HEK293 (cell line): ENCODE measurements around the gene METRNL.

ENCODE experiments used
- CTCF ChIA-PET: fragments of 350-600 bp; formaldehyde crosslinking; extraction: SDS; loops from one replicate; lab custom pipeline; 2021; ENCODE audit warnings: antibody characterized with exemption; lab: Yijun Ruan, JAX
- POLR2A ChIA-PET: fragments of 300-600 bp; formaldehyde crosslinking; extraction: SDS; loops from one replicate; lab custom pipeline; 2020; ENCODE audit warnings: antibody characterized with exemption, inconsistent platforms; lab: Yijun Ruan, JAX
- H3K27ac ChIP-seq: fragments of 200-500 bp; sonication (Bioruptor generic); 2 replicates; pipeline ENCODE4 v1.5.1; 2014; ENCODE audit warnings: low read depth, low read length, control low read depth, inconsistent platforms; ENCODE audit errors: extremely low read depth
- H3K36me3 ChIP-seq, 2 experiments: fragments of 200-500 bp in 1 of 2; sonication (Bioruptor generic) in 1 of 2; 1 replicate in 1 of 2; 2 replicates in 1 of 2; pipeline ENCODE4 v1.5.1; 2014 to 2017; ENCODE audit warnings: inconsistent platforms in 2 of 2, low read length in 2 of 2; ENCODE audit not compliant: control insufficient read depth in 2 of 2, insufficient read depth in 1 of 2
- H3K4me1 ChIP-seq: fragments of 200-500 bp; sonication (Bioruptor generic); 2 replicates; pipeline ENCODE4 v1.5.1; 2014; ENCODE audit warnings: mild to moderate bottlenecking, low read length, inconsistent platforms; ENCODE audit not compliant: control insufficient read depth, insufficient read depth
- H3K4me3 ChIP-seq: 2 replicates; pipeline ENCODE4 v1.5.1; 2011; ENCODE audit warnings: low read depth, mild to moderate bottlenecking, control low read depth, low read length, moderate library complexity
- H3K9me3 ChIP-seq: fragments of 200-500 bp; sonication (Bioruptor generic); 2 replicates; pipeline ENCODE4 v1.5.1; 2014; ENCODE audit warnings: low read depth, low read length, inconsistent platforms; ENCODE audit not compliant: control insufficient read depth, insufficient read depth
- AEBP2 ChIP-seq: fragments of 450-650 bp; formaldehyde crosslinking; IDR thresholded peaks from 2 replicates; pipeline ENCODE4 v1.5.1; 2016; ENCODE audit warnings: missing biosample characterization, missing genetic modification characterization, borderline replicate concordance
- GLI4 ChIP-seq: fragments of 450-650 bp; formaldehyde crosslinking; IDR thresholded peaks from 2 replicates; pipeline ENCODE4 v1.5.1; 2016; ENCODE audit warnings: missing biosample characterization, missing genetic modification characterization
- KLF1 ChIP-seq: fragments of 450-650 bp; formaldehyde crosslinking; IDR thresholded peaks from 2 replicates; pipeline ENCODE4 v1.5.1; 2016; ENCODE audit warnings: missing biosample characterization, missing genetic modification characterization
- KLF17 ChIP-seq: fragments of 450-650 bp; formaldehyde crosslinking; IDR thresholded peaks from 2 replicates; pipeline ENCODE4 v1.5.1; 2016; ENCODE audit warnings: missing biosample characterization, missing genetic modification characterization
- REPIN1 ChIP-seq: fragments of 450-650 bp; formaldehyde crosslinking; IDR thresholded peaks from 2 replicates; pipeline ENCODE4 v1.5.1; 2017; ENCODE audit warnings: missing biosample characterization, missing genetic modification characterization, low read depth
- REST ChIP-seq: fragments of 450-650 bp; formaldehyde crosslinking; IDR thresholded peaks from 2 replicates; pipeline ENCODE4 v1.5.1; 2016; ENCODE audit warnings: missing biosample characterization, missing genetic modification characterization
- ZFHX2 ChIP-seq: fragments of 450-650 bp; formaldehyde crosslinking; conservative IDR thresholded peaks from 2 replicates; pipeline ENCODE4 v1.5.1; 2016; ENCODE audit warnings: missing biosample characterization, missing genetic modification characterization
- ZFP41 ChIP-seq: fragments of 450-650 bp; formaldehyde crosslinking; IDR thresholded peaks from 2 replicates; pipeline ENCODE4 v1.5.1; 2016; ENCODE audit warnings: missing biosample characterization, missing genetic modification characterization, borderline replicate concordance
- ZIC2 ChIP-seq: fragments of 450-650 bp; formaldehyde crosslinking; IDR thresholded peaks from 2 replicates; pipeline ENCODE4 v1.5.1; 2016; ENCODE audit warnings: missing biosample characterization, missing genetic modification characterization
- ZNF24 ChIP-seq: fragments of 450-650 bp; formaldehyde crosslinking; IDR thresholded peaks from 2 replicates; pipeline ENCODE4 v1.5.1; 2016; ENCODE audit warnings: missing biosample characterization, missing genetic modification characterization
- ZNF26 ChIP-seq: fragments of 450-650 bp; formaldehyde crosslinking; IDR thresholded peaks from 2 replicates; pipeline ENCODE4 v1.5.1; 2016; ENCODE audit warnings: missing biosample characterization, missing genetic modification characterization
- ZNF350 ChIP-seq: fragments of 450-650 bp; formaldehyde crosslinking; IDR thresholded peaks from 2 replicates; pipeline ENCODE4 v1.5.0; 2017; ENCODE audit warnings: missing biosample characterization, mild to moderate bottlenecking, missing genetic modification characterization
- ZNF473 ChIP-seq: fragments of 450-650 bp; formaldehyde crosslinking; IDR thresholded peaks from 2 replicates; pipeline ENCODE4 v1.5.1; 2017; ENCODE audit warnings: missing biosample characterization, missing genetic modification characterization
- ZNF513 ChIP-seq: fragments of 450-650 bp; IDR thresholded peaks from 2 replicates; pipeline ENCODE4 v1.5.1; 2018; ENCODE audit warnings: missing biosample characterization, missing genetic modification characterization
- ZNF555 ChIP-seq: fragments of 450-650 bp; formaldehyde crosslinking; conservative IDR thresholded peaks from 2 replicates; pipeline ENCODE4 v1.5.1; 2017; ENCODE audit warnings: missing biosample characterization, mild to moderate bottlenecking, missing genetic modification characterization, inconsistent platforms
- ZNF596 ChIP-seq: fragments of 450-650 bp; IDR thresholded peaks from 2 replicates; pipeline ENCODE4 v1.5.0; 2018; ENCODE audit warnings: missing biosample characterization, mild to moderate bottlenecking, missing genetic modification characterization, moderate library complexity
- ZNF664 ChIP-seq: fragments of 450-650 bp; formaldehyde crosslinking; IDR thresholded peaks from 2 replicates; pipeline ENCODE4 v1.5.1; 2016; ENCODE audit warnings: missing biosample characterization, missing genetic modification characterization
- ZNF776 ChIP-seq: fragments of 450-650 bp; formaldehyde crosslinking; IDR thresholded peaks from 2 replicates; pipeline ENCODE4 v1.5.0; 2017; ENCODE audit warnings: missing biosample characterization, missing genetic modification characterization, borderline replicate concordance
- ZNF830 ChIP-seq: fragments of 450-650 bp; IDR thresholded peaks from 2 replicates; pipeline ENCODE4 v1.5.0; 2018; ENCODE audit warnings: missing biosample characterization, missing genetic modification characterization, low read depth, mild to moderate bottlenecking, moderate library complexity
- ZSCAN23 ChIP-seq: fragments of 450-650 bp; formaldehyde crosslinking; IDR thresholded peaks from 2 replicates; pipeline ENCODE4 v1.5.1; 2016; ENCODE audit warnings: missing biosample characterization, missing genetic modification characterization

METRNL gene

GRCh38 chr17:83115202-83115651 is 35.8 kb downstream of the METRNL start:
- peaks cover 6% of the 10 kb centered on the region for H3K4me1 ChIP-seq
- H3K27ac ChIP-seq, result no peak overlapping the region
- no peak for TF ChIP-seq REPIN1
- TF ChIP-seq ZNF24 (tag by site-specific recombination), result no peak
- no peak for TF ChIP-seq ZNF664 (tag by site-specific recombination)
- no peak for TF ChIP-seq ZNF555 (tag by site-specific recombination)
- TF ChIP-seq AEBP2 (tag by site-specific recombination), result no peak
- no peak for TF ChIP-seq KLF1 (tag by site-specific recombination)
- TF ChIP-seq ZIC2 (tag by site-specific recombination), result no peak
- TF ChIP-seq KLF17 (tag by site-specific recombination), result no peak
- no peak for TF ChIP-seq ZNF776
- TF ChIP-seq ZFHX2 (tag by site-specific recombination), result no peak
- TF ChIP-seq REST (tag by site-specific recombination), result no peak
- no peak for TF ChIP-seq ZNF26
- no peak for TF ChIP-seq ZSCAN23 (tag by site-specific recombination)
- no peak for TF ChIP-seq ZNF830 (tag by site-specific recombination)
- TF ChIP-seq ZFP41 (tag by site-specific recombination), result no peak
- no peak for TF ChIP-seq GLI4
- TF ChIP-seq ZNF513, result no peak
- no peak for TF ChIP-seq ZNF350
- TF ChIP-seq ZNF596, result no peak
- TF ChIP-seq ZNF473 (tag by site-specific recombination), result no peak
- no peak overlapping the region for H3K4me3 ChIP-seq
- no peaks in the 10 kb centered on the region for H3K9me3 ChIP-seq
- ChIA-PET CTCF (interaction anchor here (0.5 to 0.8 kb wide), 2 partner anchors 19 to 202 kb away, joined by 3 to 4 read pairs; no protein-coding TSS in a partner anchor), POLR2A (no interaction called here)
- H3K36me3 ChIP-seq, result no peaks in the 10 kb centered on the region
